Brain pericyte (primary cell): ENCODE results near the gene HIVEP3.

Experiments
- DNase-seq: peaks from one replicate; pipeline ENCODE4 v3.0.0-alpha.2; 2012; ENCODE audit warnings: low read depth, low spot score

Gene HIVEP3

GRCh38 chr1:41848216-41848952, 70.3 kb downstream of the HIVEP3 start:
- no peak for DNase-seq

GRCh38 chr1:41847733-41848132, 71.0 kb downstream of the HIVEP3 start:
- DNase-seq, result no peak

- DNase-seq, result no peak
Measured at GRCh38 chr1:41846625-41847405, 71.9 kb downstream of the HIVEP3 start.

- DNase-seq, result no peak
Measured at GRCh38 chr1:41844781-41845272, 73.9 kb downstream of the HIVEP3 start.

- DNase-seq, result no peak
Measured at GRCh38 chr1:41844255-41844654, 74.5 kb downstream of the HIVEP3 start.

DNA sequence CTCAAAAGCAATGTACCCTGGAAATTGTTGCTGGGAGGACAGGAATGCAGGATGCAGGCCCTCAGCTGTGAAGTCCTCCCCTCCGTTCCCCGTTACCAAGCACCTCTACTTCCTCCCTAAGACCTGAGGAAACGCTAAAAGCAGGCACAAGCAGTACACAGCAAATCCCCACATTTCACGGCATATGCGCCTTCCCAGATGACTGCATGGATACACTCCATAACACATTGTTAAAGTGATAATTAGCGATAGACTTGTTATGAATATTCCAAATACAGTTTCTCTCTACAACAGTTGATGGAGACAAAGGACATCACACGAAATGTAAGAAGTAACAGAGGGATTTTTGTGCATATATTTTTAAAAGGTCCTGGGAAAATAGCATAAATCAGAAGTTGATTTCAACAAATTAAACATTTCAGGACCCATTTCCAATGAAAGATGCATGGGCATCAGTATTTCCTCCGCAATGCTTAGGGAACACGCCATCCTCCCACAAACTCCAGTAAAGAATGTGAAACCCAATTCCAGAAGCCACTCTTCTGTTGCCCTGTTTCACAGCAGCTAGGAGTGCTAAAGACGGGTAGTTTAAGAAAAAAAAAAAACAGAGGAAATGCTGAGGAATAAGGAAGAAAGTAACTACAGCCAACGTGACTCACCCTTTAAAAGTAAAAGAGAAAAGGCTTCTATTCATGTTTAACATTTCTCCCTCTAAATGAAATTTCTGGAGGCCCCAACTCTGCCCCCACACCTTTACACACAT, 75.5 kb downstream of the HIVEP3 start:
- no peak for DNase-seq

DNA sequence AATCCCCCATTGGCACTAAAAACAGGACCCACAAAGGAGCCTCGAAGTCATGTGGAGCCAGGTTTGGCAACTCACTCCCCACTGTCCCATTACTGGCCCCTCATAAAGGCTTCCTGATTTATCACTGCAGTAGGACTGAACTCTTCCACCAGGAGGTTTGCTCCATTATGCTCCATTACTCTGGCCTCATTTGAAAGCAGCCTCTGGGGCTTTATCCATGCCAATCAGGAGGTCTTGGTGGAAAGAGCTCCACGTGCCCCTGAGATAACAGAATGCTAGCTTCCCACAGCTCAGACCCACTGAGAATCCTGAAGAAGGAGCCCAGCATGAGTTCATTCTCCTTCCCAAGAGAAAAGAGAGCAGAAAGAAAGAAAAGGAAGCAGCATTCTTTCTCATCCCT, 76.4 kb downstream of the HIVEP3 start:
- DNase-seq, result no peak

GRCh38 chr1:41840592-41841246, 78.0 kb downstream of the HIVEP3 start:
- no peak for DNase-seq

DNA sequence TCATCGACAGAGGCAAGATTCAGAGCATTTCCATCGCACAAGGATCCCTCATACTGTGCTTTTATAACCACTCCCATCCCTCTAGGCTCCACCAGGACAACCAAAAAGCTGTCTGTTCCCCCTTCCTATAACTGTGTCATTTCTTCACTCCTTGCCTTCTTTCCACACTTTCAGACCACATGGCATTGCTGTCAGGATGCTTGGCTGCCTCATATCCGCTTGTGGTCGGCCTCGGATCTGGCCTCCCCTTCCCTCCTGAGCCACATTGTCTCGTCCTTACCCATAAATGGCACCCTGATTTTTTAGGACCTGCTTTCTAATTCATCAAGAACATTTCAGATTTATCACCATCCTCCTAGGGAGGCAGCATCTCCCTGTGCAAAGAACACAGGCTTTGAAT, 80.5 kb downstream of the HIVEP3 start:
- no peak for DNase-seq

DNA sequence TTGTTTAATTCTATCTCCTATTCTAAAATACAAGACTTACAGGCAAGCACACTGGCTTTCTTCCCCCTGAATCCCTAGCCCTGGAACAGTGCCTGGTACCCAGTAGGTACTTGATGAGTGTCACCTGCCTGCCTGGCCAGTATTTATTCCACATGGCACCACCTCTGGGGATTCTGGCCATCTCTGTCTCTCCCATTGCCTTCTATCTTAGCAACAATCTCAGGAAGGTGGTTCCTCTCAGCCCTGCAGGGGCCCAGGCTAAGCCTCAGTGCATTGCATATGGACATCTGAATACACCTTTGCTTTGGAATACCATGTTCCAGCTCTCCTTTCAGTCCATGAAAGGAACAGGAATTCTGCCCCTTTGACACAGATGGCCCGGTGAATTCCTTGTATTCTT, 81.0 kb downstream of the HIVEP3 start:
- DNase-seq, result no peak

DNA sequence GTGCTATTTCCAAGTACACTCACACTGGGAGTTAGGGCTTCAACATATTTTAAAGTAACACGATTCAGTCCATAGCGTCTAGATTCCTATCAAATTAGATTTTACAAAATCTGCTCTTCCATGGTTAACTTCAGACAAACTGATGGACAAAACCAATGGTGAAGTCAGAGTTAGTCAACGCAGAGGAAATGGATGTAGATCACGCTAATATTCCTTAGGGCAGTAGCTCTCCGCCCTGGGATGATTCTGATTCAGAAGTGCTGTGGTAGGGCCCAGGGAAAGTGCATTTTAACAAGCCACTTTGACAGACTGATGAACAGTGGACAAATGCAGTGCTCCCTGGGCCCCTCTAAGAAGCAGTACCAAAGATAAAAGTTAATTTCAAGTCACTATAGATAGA, 83.2 kb downstream of the HIVEP3 start:
- DNase-seq, result no peak

GRCh38 chr1:41833519-41834000, 85.2 kb downstream of the HIVEP3 start:
- DNase-seq, result no peak

DNA sequence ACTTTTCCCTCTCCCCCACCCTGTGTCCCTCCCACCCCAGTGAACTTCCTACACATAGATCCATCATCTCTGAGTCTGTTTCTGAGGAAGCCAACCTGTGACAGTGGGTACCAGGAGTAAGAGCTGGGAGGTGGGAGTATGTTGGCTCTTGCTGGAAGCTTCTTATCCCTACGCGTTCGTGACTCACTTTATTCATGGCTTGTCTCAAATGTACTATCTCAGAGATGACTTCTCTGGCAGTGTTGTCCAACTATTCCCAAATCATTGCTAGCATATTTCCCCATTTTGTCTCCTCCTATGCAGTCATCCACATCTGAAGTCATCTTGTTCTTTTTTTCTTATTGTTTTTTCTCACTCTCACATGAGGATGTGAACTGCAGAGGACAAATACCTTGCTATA, 88.0 kb downstream of the HIVEP3 start:
- DNase-seq, result no peak

GRCh38 chr1:41827991-41828570, 90.6 kb downstream of the HIVEP3 start:
- DNase-seq, result no peak

GRCh38 chr1:41823471-41823870, 95.3 kb downstream of the HIVEP3 start:
- no peak for DNase-seq

DNA sequence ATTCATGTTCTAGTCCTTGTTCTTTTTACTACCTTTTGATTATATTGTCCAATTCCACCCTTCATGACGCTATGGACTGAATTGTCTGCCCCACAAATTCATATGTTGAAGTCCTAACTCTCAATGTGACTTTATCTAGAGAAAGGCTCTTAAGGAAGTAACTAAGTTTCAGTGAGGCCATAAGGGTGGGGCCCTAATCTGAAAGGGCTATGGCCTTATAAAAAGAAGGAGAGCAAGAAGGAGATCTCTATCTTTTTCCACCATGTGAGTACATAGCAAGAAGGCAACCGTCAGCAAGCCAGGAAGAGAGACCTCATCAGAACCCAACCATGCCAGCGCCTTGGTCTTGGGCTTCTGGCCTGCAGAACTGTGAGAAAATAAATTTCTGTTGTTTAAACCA, 95.9 kb downstream of the HIVEP3 start:
- DNase-seq, result no peak

- DNase-seq, result no peak
Measured at GRCh38 chr1:41819843-41820242, 98.9 kb downstream of the HIVEP3 start.

DNA sequence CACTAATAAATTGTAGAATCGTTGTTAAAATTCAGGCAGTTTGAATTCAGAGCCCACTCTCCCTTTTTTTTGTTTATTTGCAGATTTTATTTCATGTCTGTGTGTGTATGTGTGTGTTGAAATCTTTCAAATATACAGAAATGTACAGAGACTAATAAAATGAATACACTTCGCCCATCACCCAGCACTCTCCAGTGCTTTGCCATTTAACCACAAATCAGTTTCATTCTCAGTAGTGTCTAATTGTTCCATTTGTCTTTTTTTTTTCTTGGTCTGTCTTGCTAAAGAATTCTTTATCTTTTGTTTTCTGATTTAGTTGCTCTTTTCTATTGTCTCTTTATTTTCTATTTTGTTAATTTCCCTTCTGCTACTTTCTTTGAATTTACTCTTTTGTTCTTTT, 99.7 kb downstream of the HIVEP3 start:
- no peak for DNase-seq

- DNase-seq, result no peak
Measured at GRCh38 chr1:41816061-41816460, 102.7 kb downstream of the HIVEP3 start.

DNA sequence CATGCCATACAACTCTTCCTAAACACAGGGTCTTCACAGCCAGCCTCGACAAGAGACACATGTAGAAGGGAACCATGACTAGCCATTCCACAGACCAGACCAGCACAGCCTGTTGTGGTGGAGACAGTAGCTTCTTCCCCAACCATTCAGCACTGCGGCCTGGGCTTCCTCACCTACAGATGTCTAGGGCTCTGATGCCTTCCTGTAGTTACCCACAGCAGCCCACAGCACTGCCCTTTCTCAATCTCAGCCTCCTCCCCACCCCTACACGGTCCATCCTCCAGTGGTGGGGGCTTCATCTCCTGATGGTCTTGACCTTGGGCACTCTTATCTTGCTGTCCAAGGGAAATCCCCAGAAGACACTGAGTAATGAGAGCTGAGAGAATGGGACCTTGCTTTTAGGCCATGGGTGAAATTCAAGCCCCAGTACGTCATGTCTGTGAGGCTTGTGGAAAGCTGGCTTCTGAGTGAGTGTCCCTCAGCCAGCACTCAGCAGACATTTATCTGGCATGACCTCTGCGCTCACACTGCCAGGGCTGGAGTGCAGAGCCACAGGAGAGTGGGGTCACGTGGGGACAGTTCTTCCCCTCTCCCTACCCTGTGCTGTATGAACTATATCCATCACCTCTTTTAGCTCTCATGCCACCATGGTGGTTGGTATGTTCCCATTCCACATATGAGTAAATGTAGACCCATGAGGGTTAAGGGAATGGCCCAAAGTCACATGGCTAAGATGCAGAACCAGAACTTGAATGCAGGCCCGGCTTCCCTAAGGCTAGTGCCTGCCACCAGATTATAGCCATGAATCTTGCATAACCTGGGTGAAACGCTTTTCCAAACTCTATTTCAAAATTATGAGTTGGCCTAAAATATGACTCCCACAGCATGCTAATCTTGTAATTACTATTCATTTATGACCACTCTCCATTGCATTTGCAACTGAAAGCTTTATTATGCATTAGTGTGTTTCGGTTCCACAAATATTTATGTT, 104.7 kb downstream of the HIVEP3 start:
- DNase-seq, result no peak
